HEK293 (cell line): ENCODE measurements around the gene SARS1.

Experiments used
- CTCF ChIA-PET: fragments of 350-600 bp; formaldehyde crosslinking; extraction: SDS; loops from one replicate; lab custom pipeline; 2021; ENCODE audit warnings: antibody characterized with exemption; lab: Yijun Ruan, JAX
- POLR2A ChIA-PET: fragments of 300-600 bp; formaldehyde crosslinking; extraction: SDS; loops from one replicate; lab custom pipeline; 2020; ENCODE audit warnings: antibody characterized with exemption, inconsistent platforms; lab: Yijun Ruan, JAX
- H3K27ac ChIP-seq: fragments of 200-500 bp; sonication (Bioruptor generic); 2 replicates; pipeline ENCODE4 v1.5.1; 2014; ENCODE audit warnings: low read depth, low read length, control low read depth, inconsistent platforms; ENCODE audit errors: extremely low read depth
- H3K36me3 ChIP-seq, 2 experiments: fragments of 200-500 bp in 1 of 2; sonication (Bioruptor generic) in 1 of 2; 1 replicate in 1 of 2; 2 replicates in 1 of 2; pipeline ENCODE4 v1.5.1; 2014 to 2017; ENCODE audit warnings: inconsistent platforms in 2 of 2, low read length in 2 of 2; ENCODE audit not compliant: control insufficient read depth in 2 of 2, insufficient read depth in 1 of 2
- H3K4me1 ChIP-seq: fragments of 200-500 bp; sonication (Bioruptor generic); 2 replicates; pipeline ENCODE4 v1.5.1; 2014; ENCODE audit warnings: mild to moderate bottlenecking, low read length, inconsistent platforms; ENCODE audit not compliant: control insufficient read depth, insufficient read depth
- H3K4me3 ChIP-seq: 2 replicates; pipeline ENCODE4 v1.5.1; 2011; ENCODE audit warnings: low read depth, mild to moderate bottlenecking, control low read depth, low read length, moderate library complexity
- H3K9me3 ChIP-seq: fragments of 200-500 bp; sonication (Bioruptor generic); 2 replicates; pipeline ENCODE4 v1.5.1; 2014; ENCODE audit warnings: low read depth, low read length, inconsistent platforms; ENCODE audit not compliant: control insufficient read depth, insufficient read depth
- EGR2 ChIP-seq: fragments of 450-650 bp; formaldehyde crosslinking; IDR thresholded peaks from 2 replicates; pipeline ENCODE4 v1.5.1; 2016; ENCODE audit warnings: low read depth, missing biosample characterization, missing genetic modification characterization
- FEZF1 ChIP-seq: fragments of 450-650 bp; formaldehyde crosslinking; IDR thresholded peaks from 2 replicates; pipeline ENCODE4 v1.5.1; 2016; ENCODE audit warnings: missing biosample characterization, missing genetic modification characterization
- GLI4 ChIP-seq: fragments of 450-650 bp; formaldehyde crosslinking; IDR thresholded peaks from 2 replicates; pipeline ENCODE4 v1.5.1; 2016; ENCODE audit warnings: missing biosample characterization, missing genetic modification characterization
- HOXA7 ChIP-seq: sonication (generic); formaldehyde crosslinking; IDR thresholded peaks from 2 replicates; pipeline ENCODE4 v1.8.1; 2022; ENCODE audit warnings: missing genetic modification reagents, borderline replicate concordance
- KLF1 ChIP-seq: fragments of 450-650 bp; formaldehyde crosslinking; IDR thresholded peaks from 2 replicates; pipeline ENCODE4 v1.5.1; 2016; ENCODE audit warnings: missing biosample characterization, missing genetic modification characterization
- SP7 ChIP-seq: fragments of 450-650 bp; formaldehyde crosslinking; IDR thresholded peaks from 2 replicates; pipeline ENCODE4 v1.5.1; 2016; ENCODE audit warnings: missing biosample characterization, missing genetic modification characterization
- ZBTB21 ChIP-seq: fragments of 450-650 bp; formaldehyde crosslinking; IDR thresholded peaks from 2 replicates; pipeline ENCODE4 v1.5.1; 2017; ENCODE audit warnings: missing biosample characterization, missing genetic modification characterization
- ZFP3 ChIP-seq: fragments of 450-650 bp; formaldehyde crosslinking; IDR thresholded peaks from 2 replicates; pipeline ENCODE4 v1.5.1; 2016; ENCODE audit warnings: low read depth, missing biosample characterization, missing genetic modification characterization
- ZIC2 ChIP-seq: fragments of 450-650 bp; formaldehyde crosslinking; IDR thresholded peaks from 2 replicates; pipeline ENCODE4 v1.5.1; 2016; ENCODE audit warnings: missing biosample characterization, missing genetic modification characterization
- ZNF274 ChIP-seq, 2 experiments: fragments of 200-500 bp in 1 of 2; fragments of 450-650 bp in 1 of 2; sonication (Bioruptor generic) in 1 of 2; formaldehyde crosslinking in 1 of 2; IDR thresholded peaks; 2 replicates each; pipeline versions ENCODE4 v1.5.1 to v1.6.1; 2014 to 2016; ENCODE audit warnings: borderline replicate concordance in 1 of 2, inconsistent platforms in 1 of 2, low read length in 1 of 2, missing biosample characterization in 1 of 2, missing genetic modification characterization in 1 of 2
- ZNF311 ChIP-seq: fragments of 450-650 bp; formaldehyde crosslinking; IDR thresholded peaks from 2 replicates; pipeline ENCODE4 v1.5.1; 2017; ENCODE audit warnings: missing biosample characterization, missing genetic modification characterization, borderline replicate concordance
- ZNF335 ChIP-seq: fragments of 450-650 bp; formaldehyde crosslinking; conservative IDR thresholded peaks from 2 replicates; pipeline ENCODE4 v1.5.1; 2016; ENCODE audit warnings: missing biosample characterization, missing genetic modification characterization
- ZNF404 ChIP-seq: fragments of 450-650 bp; formaldehyde crosslinking; IDR thresholded peaks from 2 replicates; pipeline ENCODE4 v1.5.1; 2017; ENCODE audit warnings: missing biosample characterization, missing genetic modification characterization
- ZNF558 ChIP-seq: fragments of 450-650 bp; formaldehyde crosslinking; IDR thresholded peaks from 2 replicates; pipeline ENCODE4 v1.5.1; 2016; ENCODE audit warnings: missing biosample characterization, missing genetic modification characterization
- ZNF654 ChIP-seq: fragments of 450-650 bp; formaldehyde crosslinking; IDR thresholded peaks from 2 replicates; pipeline ENCODE4 v1.5.1; 2016; ENCODE audit warnings: low read depth, missing biosample characterization, missing genetic modification characterization
- ZSCAN23 ChIP-seq: fragments of 450-650 bp; formaldehyde crosslinking; IDR thresholded peaks from 2 replicates; pipeline ENCODE4 v1.5.1; 2016; ENCODE audit warnings: missing biosample characterization, missing genetic modification characterization
- TF ChIP-seq, protein P1 (sequence below): fragments of 450-650 bp; formaldehyde crosslinking; IDR thresholded peaks from 2 replicates; pipeline ENCODE4 v1.5.1; 2016; ENCODE audit warnings: missing biosample characterization, missing genetic modification characterization
- TF ChIP-seq, protein P2 (sequence below): fragments of 450-650 bp; formaldehyde crosslinking; IDR thresholded peaks from 2 replicates; pipeline ENCODE4 v1.5.1; 2017; ENCODE audit warnings: missing biosample characterization, missing genetic modification characterization
- TF ChIP-seq, protein P3 (sequence below): IDR thresholded peaks from 2 replicates; pipeline ENCODE4 v1.6.1; 2011; ENCODE audit warnings: mild to moderate bottlenecking, low read depth, low read length, borderline replicate concordance

The SARS1 gene

DNA sequence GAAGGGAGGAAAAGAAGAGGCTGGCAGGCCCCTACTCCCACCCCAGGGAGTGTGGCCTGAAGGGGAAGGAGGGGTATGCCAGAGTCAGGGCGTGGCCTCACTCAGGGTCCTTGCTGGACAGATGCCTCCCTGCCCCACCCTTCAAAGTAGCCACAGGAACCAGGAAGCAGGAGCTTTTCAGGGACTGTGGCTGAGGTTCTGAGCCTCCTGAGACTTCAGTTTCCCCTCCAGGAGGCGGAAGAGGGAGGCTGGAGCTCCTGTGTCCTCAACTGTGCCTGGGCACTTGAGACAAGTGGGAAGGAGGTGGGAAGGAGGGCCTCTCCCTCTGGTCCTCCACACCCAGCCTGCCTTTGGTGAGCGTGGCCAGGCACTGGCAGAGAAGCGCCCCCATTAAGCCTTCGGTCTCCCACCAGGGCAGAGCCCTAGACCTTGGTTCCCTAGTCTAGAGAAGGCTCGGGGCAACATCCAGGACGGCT lies 40.9 kb downstream of the SARS1 start:
- H3K4me1 ChIP-seq = peaks cover 5% of the 10 kb centered on the region; the same call in 1 of the 2 replicates
- H3K4me3 ChIP-seq = no peak overlapping the region
- CTCF ChIA-PET = interaction anchor here (0.6 to 2.6 kb wide), 9 partner anchors 9 to 1641 kb away, joined by 3 to 16 read pairs (median 4); partner anchors contain the start of genes PSRC1 and SORT1
- H3K9me3 ChIP-seq = no peaks in the 10 kb centered on the region
- no peak overlapping the region for H3K27ac ChIP-seq
- TF ChIP-seq GLI4 (no peak), SP7 (tag by site-specific recombination) (no peak), ZNF404 (no peak), ZSCAN23 (tag by site-specific recombination) (no peak), ZNF274 (IDR thresholded peaks at IDR 0.05; ENCODE audit: low read length) (no peak), ZNF274 (tag by site-specific recombination; IDR thresholded peaks at IDR 0.05; ENCODE audit: borderline replicate concordance) (no peak), FEZF1 (no peak), KLF1 (tag by site-specific recombination) (peak; percentile 88), ZFP3 (tag by site-specific recombination) (no peak), HOXA7 (CRISPR knock-in tag) (no peak), ZNF311 (no peak), ZIC2 (tag by site-specific recombination) (peak; percentile 34; the same call in 1 of the 2 replicates), ZNF654 (tag by site-specific recombination) (no peak), ZNF335 (tag by site-specific recombination) (no peak), ZNF558 (tag by site-specific recombination) (no peak)
- TF ChIP-seq, protein P1, sequence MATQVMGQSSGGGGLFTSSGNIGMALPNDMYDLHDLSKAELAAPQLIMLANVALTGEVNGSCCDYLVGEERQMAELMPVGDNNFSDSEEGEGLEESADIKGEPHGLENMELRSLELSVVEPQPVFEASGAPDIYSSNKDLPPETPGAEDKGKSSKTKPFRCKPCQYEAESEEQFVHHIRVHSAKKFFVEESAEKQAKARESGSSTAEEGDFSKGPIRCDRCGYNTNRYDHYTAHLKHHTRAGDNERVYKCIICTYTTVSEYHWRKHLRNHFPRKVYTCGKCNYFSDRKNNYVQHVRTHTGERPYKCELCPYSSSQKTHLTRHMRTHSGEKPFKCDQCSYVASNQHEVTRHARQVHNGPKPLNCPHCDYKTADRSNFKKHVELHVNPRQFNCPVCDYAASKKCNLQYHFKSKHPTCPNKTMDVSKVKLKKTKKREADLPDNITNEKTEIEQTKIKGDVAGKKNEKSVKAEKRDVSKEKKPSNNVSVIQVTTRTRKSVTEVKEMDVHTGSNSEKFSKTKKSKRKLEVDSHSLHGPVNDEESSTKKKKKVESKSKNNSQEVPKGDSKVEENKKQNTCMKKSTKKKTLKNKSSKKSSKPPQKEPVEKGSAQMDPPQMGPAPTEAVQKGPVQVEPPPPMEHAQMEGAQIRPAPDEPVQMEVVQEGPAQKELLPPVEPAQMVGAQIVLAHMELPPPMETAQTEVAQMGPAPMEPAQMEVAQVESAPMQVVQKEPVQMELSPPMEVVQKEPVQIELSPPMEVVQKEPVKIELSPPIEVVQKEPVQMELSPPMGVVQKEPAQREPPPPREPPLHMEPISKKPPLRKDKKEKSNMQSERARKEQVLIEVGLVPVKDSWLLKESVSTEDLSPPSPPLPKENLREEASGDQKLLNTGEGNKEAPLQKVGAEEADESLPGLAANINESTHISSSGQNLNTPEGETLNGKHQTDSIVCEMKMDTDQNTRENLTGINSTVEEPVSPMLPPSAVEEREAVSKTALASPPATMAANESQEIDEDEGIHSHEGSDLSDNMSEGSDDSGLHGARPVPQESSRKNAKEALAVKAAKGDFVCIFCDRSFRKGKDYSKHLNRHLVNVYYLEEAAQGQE (tag by site-specific recombination) = peak; percentile 52; the same call in 1 of the 2 replicates
- TF ChIP-seq, protein P2, sequence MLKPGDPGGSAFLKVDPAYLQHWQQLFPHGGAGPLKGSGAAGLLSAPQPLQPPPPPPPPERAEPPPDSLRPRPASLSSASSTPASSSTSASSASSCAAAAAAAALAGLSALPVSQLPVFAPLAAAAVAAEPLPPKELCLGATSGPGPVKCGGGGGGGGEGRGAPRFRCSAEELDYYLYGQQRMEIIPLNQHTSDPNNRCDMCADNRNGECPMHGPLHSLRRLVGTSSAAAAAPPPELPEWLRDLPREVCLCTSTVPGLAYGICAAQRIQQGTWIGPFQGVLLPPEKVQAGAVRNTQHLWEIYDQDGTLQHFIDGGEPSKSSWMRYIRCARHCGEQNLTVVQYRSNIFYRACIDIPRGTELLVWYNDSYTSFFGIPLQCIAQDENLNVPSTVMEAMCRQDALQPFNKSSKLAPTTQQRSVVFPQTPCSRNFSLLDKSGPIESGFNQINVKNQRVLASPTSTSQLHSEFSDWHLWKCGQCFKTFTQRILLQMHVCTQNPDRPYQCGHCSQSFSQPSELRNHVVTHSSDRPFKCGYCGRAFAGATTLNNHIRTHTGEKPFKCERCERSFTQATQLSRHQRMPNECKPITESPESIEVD (tag by site-specific recombination) = no peak
- TF ChIP-seq, protein P3, sequence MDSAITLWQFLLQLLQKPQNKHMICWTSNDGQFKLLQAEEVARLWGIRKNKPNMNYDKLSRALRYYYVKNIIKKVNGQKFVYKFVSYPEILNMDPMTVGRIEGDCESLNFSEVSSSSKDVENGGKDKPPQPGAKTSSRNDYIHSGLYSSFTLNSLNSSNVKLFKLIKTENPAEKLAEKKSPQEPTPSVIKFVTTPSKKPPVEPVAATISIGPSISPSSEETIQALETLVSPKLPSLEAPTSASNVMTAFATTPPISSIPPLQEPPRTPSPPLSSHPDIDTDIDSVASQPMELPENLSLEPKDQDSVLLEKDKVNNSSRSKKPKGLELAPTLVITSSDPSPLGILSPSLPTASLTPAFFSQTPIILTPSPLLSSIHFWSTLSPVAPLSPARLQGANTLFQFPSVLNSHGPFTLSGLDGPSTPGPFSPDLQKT = no peak
- H3K36me3 ChIP-seq = peaks cover 0 to 53% of the 10 kb centered on the region in 2 experiments; a peak in 1 of 3 replicates
- POLR2A ChIA-PET = interaction anchor here (0.6 to 1.9 kb wide), 3 partner anchors 22 to 144 kb away, joined by 3 to 7 read pairs (median 4); partner anchors contain the start of gene SORT1

DNA sequence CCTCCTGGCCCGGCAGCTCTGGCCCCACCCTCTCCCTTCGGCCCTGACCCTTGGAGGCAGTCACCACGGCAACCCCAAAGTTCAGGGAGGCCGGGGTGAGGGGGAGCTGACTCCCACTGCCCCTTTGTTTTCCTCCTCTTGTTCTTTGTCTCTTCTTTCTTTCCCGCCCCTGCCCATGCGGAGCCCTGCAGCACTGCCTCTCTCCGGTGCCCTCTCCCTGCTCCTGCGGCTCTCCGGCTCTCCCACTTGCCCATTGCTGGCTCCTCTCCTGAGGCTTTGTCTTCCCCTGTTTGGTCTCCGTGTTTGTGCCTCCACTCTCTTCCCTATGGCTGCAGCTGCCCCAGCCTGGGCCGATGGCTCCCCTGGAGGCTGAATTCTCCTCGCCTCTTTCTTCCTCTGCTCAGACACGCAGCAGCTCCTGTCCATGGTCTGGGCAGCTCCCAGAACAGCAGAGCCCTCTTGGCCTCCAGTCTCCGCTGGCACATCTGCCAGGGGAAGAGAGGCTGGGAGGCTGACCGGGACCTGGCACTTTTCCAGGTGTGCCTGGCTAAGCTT lies 41.5 kb downstream of the SARS1 start:
- Histone ChIP-seq H3K36me3 (peaks cover 0 to 55% of the 10 kb centered on the region in 2 experiments; a peak in 1 of 3 replicates), H3K27ac (no peak overlapping the region), H3K4me3 (no peak overlapping the region), H3K9me3 (no peaks in the 10 kb centered on the region), H3K4me1 (peaks cover 5% of the 10 kb centered on the region; the same call in 1 of the 2 replicates)
- TF ChIP-seq ZBTB21 (tag by site-specific recombination) (no peak), EGR2 (tag by site-specific recombination) (peak; percentile 29; the same call in 1 of the 2 replicates)
- CTCF ChIA-PET = interaction anchor here (1.0 to 2.6 kb wide), 8 partner anchors 8 to 277 kb away, joined by 3 to 11 read pairs (median 4); partner anchors contain the start of genes PSRC1 and SORT1
- POLR2A ChIA-PET = no interaction called here
